ENCODE results near the gene SH2D3A. TPM values are rescaled to one million over a fixed set of nuclear protein-coding genes. Genes with fewer than 3 reads are reported as not detected.
A peak's percentile ranks its signal among the peaks of the same experiment; 100 is the strongest.

SH2D3A gene
- total RNA-seq, 2 experiments from 2014 or later = 39.2 to 41.3 TPM

GRCh38 chr19:6730153-6730804, 37.0 kb downstream of the SH2D3A start:
- Histone ChIP-seq H3K27me3 (ENCODE audit: control insufficient read depth in 1 of 2, insufficient read depth in 2 of 2, low read length in 2 of 2) (no peaks in the 10 kb centered on the region), H3K9me3 (ENCODE audit: control insufficient read depth in 1 of 2, insufficient read depth in 1 of 2, low read length in 2 of 2) (no peaks in the 10 kb centered on the region), H3K36me3 (ENCODE audit: insufficient read depth, low read length) (peaks cover 33% of the 10 kb centered on the region), H3K4me3 (ENCODE audit: low read length) (no peak overlapping the region), H3K27ac (ENCODE audit: low read depth in 1 of 2, low read length in 2 of 2) (no peak overlapping the region), H3K4me1 (ENCODE audit: insufficient read depth, low read length) (peaks cover 6% of the 10 kb centered on the region)
- Mint-ChIP-seq H3K27ac (no peak overlapping the region), H3K9me3 (no peaks in the 10 kb centered on the region), H3K36me3 (ENCODE audit: low read depth) (peaks cover 14% of the 10 kb centered on the region), H3K4me3 (no peak overlapping the region), H3K4me1 (ENCODE audit: low read depth) (no peaks in the 10 kb centered on the region), H3K27me3 (no peaks in the 10 kb centered on the region)
- intact Hi-C loops (cut with DNase I, micrococcal nuclease) = no loop called here
- no peak for TF ChIP-seq CTCF (IDR thresholded peaks at IDR 0.05)
- DNase-seq (peak in 4 of 14 experiments; percentile 9 to 62 (median 36)), ATAC-seq (ENCODE audit: poor library complexity) (no peak)
- ChIA-PET CTCF (no interaction called here), POLR2A (no interaction called here)

- no peaks in the 10 kb centered on the region for H3K27me3 ChIP-seq (ENCODE audit: control insufficient read depth in 1 of 2, insufficient read depth in 2 of 2, low read length in 2 of 2)
- Mint-ChIP-seq H3K27me3 (no peaks in the 10 kb centered on the region), H3K4me1 (ENCODE audit: low read depth) (no peaks in the 10 kb centered on the region), H3K4me3 (no peak overlapping the region), H3K27ac (no peak overlapping the region), H3K9me3 (no peaks in the 10 kb centered on the region), H3K36me3 (ENCODE audit: low read depth) (peaks cover 14% of the 10 kb centered on the region)
- H3K4me3 ChIP-seq (ENCODE audit: low read length) = no peak overlapping the region
- H3K27ac ChIP-seq (ENCODE audit: low read depth in 1 of 2, low read length in 2 of 2) = no peak overlapping the region
- POLR2A ChIA-PET = interaction anchor here (1.3 kb wide), 1 partner anchor 8 kb away, joined by 5 read pairs; the partner anchor contains the start of gene GPR108
- no peaks in the 10 kb centered on the region for H3K9me3 ChIP-seq (ENCODE audit: control insufficient read depth in 1 of 2, insufficient read depth in 1 of 2, low read length in 2 of 2)
- CTCF ChIA-PET = no interaction called here
- no peak for ATAC-seq (ENCODE audit: poor library complexity)
- DNase-seq = no peak
- H3K36me3 ChIP-seq (ENCODE audit: insufficient read depth, low read length) = peaks cover 29% of the 10 kb centered on the region
- intact Hi-C loops (cut with DNase I, micrococcal nuclease) = no loop called here
- H3K4me1 ChIP-seq (ENCODE audit: insufficient read depth, low read length) = peaks cover 8% of the 10 kb centered on the region
- TF ChIP-seq CTCF (IDR thresholded peaks at IDR 0.05) = no peak
Observed at GRCh38 chr19:6729573-6730152, 37.6 kb downstream of the SH2D3A start.

DNA sequence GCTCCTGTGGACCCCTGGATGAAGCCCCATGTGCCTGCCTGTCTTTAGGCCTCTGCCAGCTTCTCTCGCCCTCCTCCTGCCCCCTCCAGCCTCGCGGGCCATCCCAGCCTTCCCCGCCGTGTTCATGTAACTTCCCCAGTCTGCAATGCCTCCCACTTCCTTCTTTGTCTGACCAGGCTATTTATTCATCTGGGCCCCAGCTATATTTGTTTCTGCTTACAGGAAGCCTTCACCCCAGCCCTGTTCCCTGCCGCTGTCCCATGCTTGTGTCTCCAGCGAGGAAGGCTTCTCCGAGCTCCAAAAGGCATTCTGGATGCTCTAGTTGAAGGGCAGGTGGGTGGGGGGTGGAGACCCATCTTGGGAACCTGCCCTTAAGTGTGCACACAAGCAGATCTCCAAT, 38.9 kb downstream of the SH2D3A start:
- H3K4me1 Mint-ChIP-seq (ENCODE audit: low read depth) = peaks cover 4% of the 10 kb centered on the region
- no peaks in the 10 kb centered on the region for H3K9me3 ChIP-seq (ENCODE audit: control insufficient read depth in 1 of 2, insufficient read depth in 1 of 2, low read length in 2 of 2)
- no peak for TF ChIP-seq CTCF (IDR thresholded peaks at IDR 0.05)
- H3K36me3 ChIP-seq (ENCODE audit: insufficient read depth, low read length) = peaks cover 22% of the 10 kb centered on the region
- H3K27ac ChIP-seq (ENCODE audit: low read depth in 1 of 2, low read length in 2 of 2) = no peak overlapping the region
- H3K4me3 Mint-ChIP-seq = no peak overlapping the region
- H3K27ac Mint-ChIP-seq = no peak overlapping the region
- H3K27me3 Mint-ChIP-seq = no peaks in the 10 kb centered on the region
- POLR2A ChIA-PET = interaction anchor here (1.3 kb wide), 1 partner anchor 9 kb away, joined by 5 read pairs; the partner anchor contains the start of gene GPR108
- peaks cover 12% of the 10 kb centered on the region for H3K4me1 ChIP-seq (ENCODE audit: insufficient read depth, low read length)
- CTCF ChIA-PET = interaction anchor here (0.6 kb wide), 1 partner anchor 115 kb away, joined by 3 read pairs; no protein-coding TSS in a partner anchor
- intact Hi-C loops (cut with DNase I, micrococcal nuclease) = no loop called here
- peaks cover 14% of the 10 kb centered on the region for H3K36me3 Mint-ChIP-seq (ENCODE audit: low read depth)
- DNase-seq (peak in 2 of 14 experiments; percentile 35 to 36), ATAC-seq (ENCODE audit: poor library complexity) (no peak)
- H3K9me3 Mint-ChIP-seq = no peaks in the 10 kb centered on the region
- H3K27me3 ChIP-seq (ENCODE audit: control insufficient read depth in 1 of 2, insufficient read depth in 2 of 2, low read length in 2 of 2) = no peaks in the 10 kb centered on the region
- H3K4me3 ChIP-seq (ENCODE audit: low read length) = no peak overlapping the region
